HepG2 (cell line): Measurements from ENCODE around the gene TAS1R3. TPM values are rescaled to one million over a fixed set of nuclear protein-coding genes. Genes with fewer than 3 reads are reported as not detected.

Experiments
- ELF1 ChIP-seq: sonication (generic); formaldehyde crosslinking; IDR thresholded peaks from 2 replicates; pipeline ENCODE4 v1.4.0; 2020; ENCODE audit warnings: missing genetic modification reagents
- ESRRA ChIP-seq: sonication (generic); formaldehyde crosslinking; IDR thresholded peaks from 2 replicates; pipeline ENCODE4 v1.5.1; 2020; ENCODE audit warnings: mild to moderate bottlenecking, low read depth, missing genetic modification reagents
- GABPB1 ChIP-seq: IDR thresholded peaks from 2 replicates; pipeline ENCODE4 v1.6.1; 2016; ENCODE audit warnings: mild to moderate bottlenecking, missing genetic modification reagents, moderate library complexity, missing compliant biosample characterization
- MED1 ChIP-seq: sonication (generic); formaldehyde crosslinking; IDR thresholded peaks from 2 replicates; pipeline ENCODE4 v1.4.0; 2020; ENCODE audit warnings: missing genetic modification reagents
- NKX3-1 ChIP-seq: sonication (generic); formaldehyde crosslinking; IDR thresholded peaks from 2 replicates; pipeline ENCODE4 v1.5.0; 2020; ENCODE audit warnings: missing genetic modification reagents
- SP4 ChIP-seq: sonication (generic); formaldehyde crosslinking; IDR thresholded peaks from 2 replicates; pipeline ENCODE4 v1.8.1; 2023; ENCODE audit warnings: mild to moderate bottlenecking, missing genetic modification reagents
- TEAD3 ChIP-seq: optimal IDR thresholded peaks from 2 replicates; pipeline ENCODE3; 2016; ENCODE audit warnings: borderline replicate concordance
- ZNF446 ChIP-seq: sonication (generic); formaldehyde crosslinking; IDR thresholded peaks from 2 replicates; pipeline ENCODE4 v1.5.0; 2020; ENCODE audit warnings: mild to moderate bottlenecking, missing genetic modification reagents
- ZNF558 ChIP-seq: sonication (generic); formaldehyde crosslinking; IDR thresholded peaks from 2 replicates; pipeline ENCODE4 v1.9.0; 2022; ENCODE audit warnings: mild to moderate bottlenecking, missing genetic modification reagents, borderline replicate concordance
- ZNF746 ChIP-seq: sonication (generic); formaldehyde crosslinking; IDR thresholded peaks from 2 replicates; pipeline ENCODE4 v1.8.0; 2022; ENCODE audit warnings: mild to moderate bottlenecking, missing genetic modification reagents
- ZNF850 ChIP-seq: sonication (generic); formaldehyde crosslinking; conservative IDR thresholded peaks from 2 replicates; pipeline ENCODE4 v1.9.0; 2021; ENCODE audit warnings: mild to moderate bottlenecking, missing genetic modification reagents
- ZSCAN30 ChIP-seq: sonication (generic); formaldehyde crosslinking; IDR thresholded peaks from 2 replicates; pipeline ENCODE4 v1.5.0; 2020; ENCODE audit warnings: mild to moderate bottlenecking, missing genetic modification reagents
- polyA plus RNA-seq, 8 experiments: library from polyadenylated mRNA; depleted of rRNA in 3 of 8; stranded (reverse) in 7 of 8; unstranded in 1 of 8; fragments of >200 nt; fragmentation: Illumina TruSeq in 4 of 8; extraction: Trizol in 4 of 8; gene quantifications; 2 replicates each; pipeline versions ENCODE4 v1.2.1 to v1.2.3, GENCODE V29; 2011 to 2016; ENCODE audit warnings: low read depth in 4 of 8, missing spikeins in 1 of 8, mixed read lengths in 1 of 8; ENCODE audit not compliant: insufficient read depth in 1 of 8
- total RNA-seq, 5 experiments: library from RNA; depleted of rRNA; stranded (reverse); fragments of >200 nt; fragmentation: Illumina TruSeq; extraction: Trizol; gene quantifications; 2 replicates each; pipeline ENCODE4 v1.2.3, GENCODE V29; 2016; ENCODE audit warnings: low read depth in 1 of 5
- TF ChIP-seq, protein P1 (sequence below): sonication (generic); formaldehyde crosslinking; IDR thresholded peaks from 2 replicates; pipeline ENCODE4 v1.4.0; 2020; ENCODE audit warnings: missing genetic modification reagents
- TF ChIP-seq, protein P2 (sequence below): sonication (generic); formaldehyde crosslinking; IDR thresholded peaks from 2 replicates; pipeline ENCODE4 v1.5.1; 2020; ENCODE audit warnings: mild to moderate bottlenecking, missing genetic modification reagents, borderline replicate concordance
- TF ChIP-seq, protein P3 (sequence below): sonication (generic); formaldehyde crosslinking; IDR thresholded peaks from 2 replicates; pipeline ENCODE4 v1.8.1; 2023; ENCODE audit warnings: mild to moderate bottlenecking, moderate library complexity, missing genetic modification reagents
- TF ChIP-seq, protein P4 (sequence below), 2 experiments: sonication (generic) in 1 of 2; formaldehyde crosslinking in 1 of 2; IDR thresholded peaks; 2 replicates each; pipeline versions ENCODE4 v1.6.1 to v1.9.0; 2014 to 2022; ENCODE audit warnings: antibody characterized with exemption in 1 of 2, borderline replicate concordance in 1 of 2, inconsistent platforms in 1 of 2, low read depth in 1 of 2, missing genetic modification reagents in 1 of 2
- TF ChIP-seq, protein P5 (sequence below): IDR thresholded peaks from 2 replicates; pipeline ENCODE4 v1.6.1; 2016; ENCODE audit warnings: mild to moderate bottlenecking

Gene TAS1R3
- total and polyA plus RNA-seq, 2 of the 13 experiments (the other 11 are each of a cell fraction or from before 2014, with no cell fraction given) = 0.13 to 0.15 TPM

DNA sequence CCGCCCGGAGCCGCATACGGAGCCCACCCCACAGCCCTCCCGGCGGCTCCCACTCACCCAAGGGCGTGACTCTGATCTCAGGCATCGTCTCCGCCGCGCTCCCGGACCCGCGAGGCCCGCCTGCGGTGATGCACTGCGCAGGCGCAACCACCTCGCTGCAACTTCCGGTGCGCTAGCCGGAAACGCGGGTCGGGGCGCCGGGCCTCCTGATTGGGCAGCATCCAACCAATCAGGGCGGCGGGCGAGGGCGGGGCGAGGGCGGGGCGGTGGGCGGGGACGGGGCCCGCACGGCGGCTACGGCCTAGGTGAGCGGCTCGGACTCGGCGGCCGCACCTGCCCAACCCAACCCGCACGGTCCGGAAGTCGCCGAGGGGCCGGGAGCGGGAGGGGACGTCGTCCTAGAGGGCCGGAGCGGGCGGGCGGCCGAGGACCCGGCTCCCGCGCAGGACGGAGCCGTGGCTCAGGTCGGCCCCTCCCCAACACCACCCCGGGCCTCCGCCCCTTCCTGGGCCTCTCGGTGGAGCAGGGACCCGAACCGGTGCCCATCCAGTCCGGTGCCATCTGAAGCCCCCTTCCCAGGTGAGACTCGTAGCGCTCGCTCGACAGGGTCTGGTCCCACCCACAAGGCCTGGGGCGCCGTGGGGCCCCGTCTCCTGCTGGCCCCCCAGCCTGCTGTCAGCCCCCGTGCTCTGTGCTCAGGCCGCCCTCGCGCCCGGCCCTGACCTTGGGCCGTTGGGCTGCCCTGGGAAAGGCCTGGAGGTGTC lies 6.4 kb upstream of the TAS1R3 start, which contains the start of the genes CPTP and INTS11 (continued):
- TF ChIP-seq, protein P1, sequence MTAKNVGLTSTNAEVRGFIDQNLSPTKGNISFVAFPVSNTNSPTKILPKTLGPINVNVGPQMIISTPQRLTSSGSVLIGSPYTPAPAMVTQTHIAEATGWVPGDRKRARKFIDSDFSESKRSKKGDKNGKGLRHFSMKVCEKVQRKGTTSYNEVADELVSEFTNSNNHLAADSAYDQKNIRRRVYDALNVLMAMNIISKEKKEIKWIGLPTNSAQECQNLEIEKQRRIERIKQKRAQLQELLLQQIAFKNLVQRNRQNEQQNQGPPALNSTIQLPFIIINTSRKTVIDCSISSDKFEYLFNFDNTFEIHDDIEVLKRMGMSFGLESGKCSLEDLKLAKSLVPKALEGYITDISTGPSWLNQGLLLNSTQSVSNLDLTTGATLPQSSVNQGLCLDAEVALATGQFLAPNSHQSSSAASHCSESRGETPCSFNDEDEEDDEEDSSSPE = peak; percentile 47
- TF ChIP-seq, protein P2, sequence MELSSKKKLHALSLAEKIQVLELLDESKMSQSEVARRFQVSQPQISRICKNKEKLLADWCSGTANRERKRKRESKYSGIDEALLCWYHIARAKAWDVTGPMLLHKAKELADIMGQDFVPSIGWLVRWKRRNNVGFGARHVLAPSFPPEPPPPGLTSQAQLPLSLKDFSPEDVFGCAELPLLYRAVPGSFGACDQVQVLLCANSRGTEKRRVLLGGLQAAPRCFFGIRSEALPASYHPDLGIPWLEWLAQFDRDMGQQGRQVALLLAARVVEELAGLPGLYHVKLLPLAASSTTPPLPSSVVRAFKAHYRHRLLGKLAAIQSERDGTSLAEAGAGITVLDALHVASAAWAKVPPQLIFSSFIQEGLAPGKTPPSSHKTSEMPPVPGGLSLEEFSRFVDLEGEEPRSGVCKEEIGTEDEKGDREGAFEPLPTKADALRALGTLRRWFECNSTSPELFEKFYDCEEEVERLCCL (CRISPR knock-in tag) = no peak; the same call in 1 of the 2 replicates
- TF ChIP-seq, protein P3, sequence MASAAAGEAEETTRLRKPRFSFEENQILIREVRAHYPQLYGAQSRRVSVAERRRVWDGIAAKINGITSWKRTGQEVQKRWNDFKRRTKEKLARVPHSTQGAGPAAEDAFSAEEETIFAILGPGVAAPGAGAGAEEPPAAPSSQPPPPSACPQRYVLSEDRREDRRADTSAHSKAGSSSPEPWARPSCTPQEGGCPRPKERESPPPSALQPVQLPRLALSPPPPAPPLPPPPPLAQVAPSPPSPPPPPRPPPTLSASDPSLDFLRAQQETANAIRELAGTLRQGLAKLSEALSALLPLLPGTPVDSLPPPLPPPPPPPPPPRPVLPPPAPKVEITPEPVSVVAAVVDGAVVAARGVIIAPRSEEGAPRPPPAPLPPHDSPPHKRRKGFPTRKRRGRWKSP (CRISPR knock-in tag) = peak; percentile 66; the same call in 1 of the 2 replicates
- TF ChIP-seq NKX3-1 (CRISPR knock-in tag) = peak; percentile 31; the same call in 1 of the 2 replicates
- TF ChIP-seq ZSCAN30 = no peak
- peak; percentile 94 for TF ChIP-seq GABPB1 (CRISPR knock-in tag)
- peak; percentile 73 for TF ChIP-seq ELF1 (CRISPR knock-in tag)
- TF ChIP-seq MED1 (CRISPR knock-in tag) = peak; percentile 46
- TF ChIP-seq ESRRA (CRISPR knock-in tag) = peak; percentile 94
- TF ChIP-seq ZNF746 = no peak
- peak; percentile 76; the same call in 1 of the 2 replicates for TF ChIP-seq ZNF558 (CRISPR knock-in tag)
- TF ChIP-seq ZNF446 (CRISPR knock-in tag) = peak; percentile 84
- TF ChIP-seq, protein P4, sequence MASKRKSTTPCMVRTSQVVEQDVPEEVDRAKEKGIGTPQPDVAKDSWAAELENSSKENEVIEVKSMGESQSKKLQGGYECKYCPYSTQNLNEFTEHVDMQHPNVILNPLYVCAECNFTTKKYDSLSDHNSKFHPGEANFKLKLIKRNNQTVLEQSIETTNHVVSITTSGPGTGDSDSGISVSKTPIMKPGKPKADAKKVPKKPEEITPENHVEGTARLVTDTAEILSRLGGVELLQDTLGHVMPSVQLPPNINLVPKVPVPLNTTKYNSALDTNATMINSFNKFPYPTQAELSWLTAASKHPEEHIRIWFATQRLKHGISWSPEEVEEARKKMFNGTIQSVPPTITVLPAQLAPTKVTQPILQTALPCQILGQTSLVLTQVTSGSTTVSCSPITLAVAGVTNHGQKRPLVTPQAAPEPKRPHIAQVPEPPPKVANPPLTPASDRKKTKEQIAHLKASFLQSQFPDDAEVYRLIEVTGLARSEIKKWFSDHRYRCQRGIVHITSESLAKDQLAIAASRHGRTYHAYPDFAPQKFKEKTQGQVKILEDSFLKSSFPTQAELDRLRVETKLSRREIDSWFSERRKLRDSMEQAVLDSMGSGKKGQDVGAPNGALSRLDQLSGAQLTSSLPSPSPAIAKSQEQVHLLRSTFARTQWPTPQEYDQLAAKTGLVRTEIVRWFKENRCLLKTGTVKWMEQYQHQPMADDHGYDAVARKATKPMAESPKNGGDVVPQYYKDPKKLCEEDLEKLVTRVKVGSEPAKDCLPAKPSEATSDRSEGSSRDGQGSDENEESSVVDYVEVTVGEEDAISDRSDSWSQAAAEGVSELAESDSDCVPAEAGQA (IDR thresholded peaks at IDR 0.05; ENCODE audit: low read depth) = no peak
- TF ChIP-seq, protein P4 (CRISPR knock-in tag; IDR thresholded peaks at IDR 0.05; ENCODE audit: borderline replicate concordance) = peak; percentile 6; the same call in 1 of the 2 replicates
- no peak for TF ChIP-seq ZNF850 (CRISPR knock-in tag)
- peak; percentile 6 for TF ChIP-seq TEAD3 (CRISPR knock-in tag)
- peak; percentile 73 for TF ChIP-seq SP4 (CRISPR knock-in tag)
- TF ChIP-seq, protein P5, sequence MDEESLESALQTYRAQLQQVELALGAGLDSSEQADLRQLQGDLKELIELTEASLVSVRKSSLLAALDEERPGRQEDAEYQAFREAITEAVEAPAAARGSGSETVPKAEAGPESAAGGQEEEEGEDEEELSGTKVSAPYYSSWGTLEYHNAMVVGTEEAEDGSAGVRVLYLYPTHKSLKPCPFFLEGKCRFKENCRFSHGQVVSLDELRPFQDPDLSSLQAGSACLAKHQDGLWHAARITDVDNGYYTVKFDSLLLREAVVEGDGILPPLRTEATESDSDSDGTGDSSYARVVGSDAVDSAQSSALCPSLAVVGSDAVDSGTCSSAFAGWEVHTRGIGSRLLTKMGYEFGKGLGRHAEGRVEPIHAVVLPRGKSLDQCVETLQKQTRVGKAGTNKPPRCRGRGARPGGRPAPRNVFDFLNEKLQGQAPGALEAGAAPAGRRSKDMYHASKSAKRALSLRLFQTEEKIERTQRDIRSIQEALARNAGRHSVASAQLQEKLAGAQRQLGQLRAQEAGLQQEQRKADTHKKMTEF (CRISPR knock-in tag) = peak; percentile 78; the same call in 1 of the 2 replicates
